Vagina (tissue), 2 donors: ENCODE data around the gene SLC12A9.

Source experiments
- CTCF ChIP-seq, 3 experiments: fragments of 450-650 bp in 2 of 3; fragments of 200-600 bp in 1 of 3; sonication (generic) in 1 of 3; IDR thresholded peaks; one replicate each; pipeline ENCODE4 v1.5.1; 2017 to 2019; ENCODE audit warnings: antibody characterized with exemption in 3 of 3, mild to moderate bottlenecking in 2 of 3, moderate library complexity in 2 of 3
- POLR2A ChIP-seq, 2 donors: fragments of 450-650 bp; IDR thresholded peaks; one replicate each; pipeline ENCODE4 v1.6.1; 2017; ENCODE audit warnings: antibody characterized with exemption in 2 of 2, mild to moderate bottlenecking in 2 of 2, moderate library complexity in 2 of 2

GRCh38 chr7:100885440-100886141 is 33.1 kb downstream of the SLC12A9 start:
- TF ChIP-seq CTCF (IDR thresholded peaks at IDR 0.05) = no peak
- TF ChIP-seq POLR2A (IDR thresholded peaks at IDR 0.05) = no peak
